ENCODE results near the gene OVCH2. TPM values are rescaled to one million over a fixed set of nuclear protein-coding genes. Genes with fewer than 3 reads are reported as not detected.
A peak's percentile ranks its signal among the peaks of the same experiment; 100 is the strongest.
"Not testable (repeated sequence)": the region's sequence is repeated elsewhere in the genome, so short reads cannot be mapped to it uniquely, and the experiment has no call there.

OVCH2 gene
- total RNA-seq, 8 experiments from 2014 or later = 0.56 to 0.58 TPM; not detected in 6

GRCh38 chr11:7668464-7668863 is 37.8 kb downstream of the OVCH2 start:
- in situ Hi-C loops (cut with MboI; ENCODE audit: low pct_unique_long_range_greater_than_20kb in 2 of 9, low sequenced_read_pairs in 9 of 9, unreplicated experiment in 9 of 9) = loop anchor here in 2 of 9 experiments (25.0 kb wide), 1 partner anchor 106 kb away; no protein-coding TSS in a partner anchor
- Histone ChIP-seq H3K4me3 (no peak overlapping the region), H3K4me1 (replicated peaks in 1 of 2) (peaks cover 7 to 28% of the 10 kb centered on the region in 2 donors), H3K27ac (peak overlapping the region; percentile 22 to 70)
- WGBS, 10 experiments = 15 to 100% (median 93%) methylated on average over 1 to 5 of the region's 7 CpGs; no CpG with 5 or more reads in 5 of the 10 experiments
- ATAC-seq (replicated peaks in 6 of 8) = peak in 1 of 8 experiments; percentile 51

DNA sequence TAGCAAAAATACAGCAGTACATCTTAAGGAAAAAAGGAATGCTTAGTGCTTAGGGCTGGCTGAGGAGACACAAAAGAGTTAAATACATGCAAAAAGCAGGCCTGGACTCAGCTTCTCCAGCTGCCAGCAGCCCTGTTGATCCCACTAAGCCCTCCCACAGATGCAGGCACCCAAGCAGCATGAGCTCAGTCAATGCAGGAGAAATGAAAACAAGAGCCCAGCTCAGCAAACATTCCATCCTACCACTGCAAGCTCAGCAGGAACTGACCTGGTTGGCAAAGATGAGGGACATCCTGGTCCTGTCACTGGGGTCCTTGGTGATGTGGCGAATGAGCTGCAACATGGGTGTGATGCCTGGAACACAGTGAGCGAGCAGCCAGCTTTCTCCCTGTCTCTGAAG is 38.8 kb downstream of the OVCH2 start:
- Histone ChIP-seq H3K4me1 (replicated peaks in 1 of 2) (peaks cover 7 to 19% of the 10 kb centered on the region in 2 donors), H3K4me3 (no peak overlapping the region), H3K27ac (no peak overlapping the region)
- in situ Hi-C loops (cut with MboI; ENCODE audit: low pct_unique_long_range_greater_than_20kb in 2 of 9, low sequenced_read_pairs in 9 of 9, unreplicated experiment in 9 of 9) = loop anchor here in 2 of 9 experiments (25.0 kb wide), 1 partner anchor 105 kb away; no protein-coding TSS in a partner anchor
- 80 to 100% (median 100%) methylated on average over 1 to 2 of the region's 2 CpGs; no CpG with 5 or more reads in 5 of the 10 experiments for WGBS, 10 experiments
- peak in 1 of 8 experiments; percentile 59 for ATAC-seq (replicated peaks in 6 of 8)

DNA sequence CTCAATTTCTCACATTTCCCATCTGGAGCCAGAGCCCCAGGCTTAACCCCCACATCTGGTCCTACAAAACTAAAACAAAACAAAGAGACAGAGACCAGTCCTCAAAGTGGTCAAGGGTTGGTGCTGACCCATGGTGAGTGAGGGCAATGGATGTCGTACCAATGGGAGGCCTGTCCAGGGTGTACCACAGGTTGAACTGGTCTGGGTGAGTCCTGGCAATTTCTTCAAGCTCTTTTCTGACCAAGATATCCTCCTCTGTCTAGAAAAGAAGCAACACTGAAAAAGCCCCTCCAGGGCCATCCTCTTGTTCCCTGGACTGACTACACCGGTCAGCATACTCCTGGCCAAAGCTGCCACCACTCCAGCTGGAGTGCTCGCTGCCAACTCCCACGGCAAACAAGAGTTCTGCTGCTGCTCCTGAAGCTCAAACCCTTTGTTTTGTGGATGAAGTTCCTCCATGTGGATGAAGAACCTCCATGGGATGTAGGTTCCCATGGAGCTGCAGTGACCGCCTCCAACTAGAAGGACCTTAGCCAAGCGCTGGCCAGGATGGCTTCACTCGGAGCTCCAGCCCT is 39.9 kb downstream of the OVCH2 start:
- WGBS, 10 experiments = 40 to 100% (median 91%) methylated on average over 1 to 4 of the region's 7 CpGs; no CpG with 5 or more reads in 5 of the 10 experiments
- Histone ChIP-seq H3K27ac (no peak overlapping the region), H3K4me3 (no peak overlapping the region), H3K4me1 (replicated peaks in 1 of 2) (peaks cover 7 to 19% of the 10 kb centered on the region in 2 donors)
- ATAC-seq (replicated peaks in 6 of 8) = no peak
- in situ Hi-C loops (cut with MboI; ENCODE audit: low pct_unique_long_range_greater_than_20kb in 2 of 9, low sequenced_read_pairs in 9 of 9, unreplicated experiment in 9 of 9) = loop anchor here in 2 of 9 experiments (25.0 kb wide), 1 partner anchor 104 kb away; no protein-coding TSS in a partner anchor

DNA sequence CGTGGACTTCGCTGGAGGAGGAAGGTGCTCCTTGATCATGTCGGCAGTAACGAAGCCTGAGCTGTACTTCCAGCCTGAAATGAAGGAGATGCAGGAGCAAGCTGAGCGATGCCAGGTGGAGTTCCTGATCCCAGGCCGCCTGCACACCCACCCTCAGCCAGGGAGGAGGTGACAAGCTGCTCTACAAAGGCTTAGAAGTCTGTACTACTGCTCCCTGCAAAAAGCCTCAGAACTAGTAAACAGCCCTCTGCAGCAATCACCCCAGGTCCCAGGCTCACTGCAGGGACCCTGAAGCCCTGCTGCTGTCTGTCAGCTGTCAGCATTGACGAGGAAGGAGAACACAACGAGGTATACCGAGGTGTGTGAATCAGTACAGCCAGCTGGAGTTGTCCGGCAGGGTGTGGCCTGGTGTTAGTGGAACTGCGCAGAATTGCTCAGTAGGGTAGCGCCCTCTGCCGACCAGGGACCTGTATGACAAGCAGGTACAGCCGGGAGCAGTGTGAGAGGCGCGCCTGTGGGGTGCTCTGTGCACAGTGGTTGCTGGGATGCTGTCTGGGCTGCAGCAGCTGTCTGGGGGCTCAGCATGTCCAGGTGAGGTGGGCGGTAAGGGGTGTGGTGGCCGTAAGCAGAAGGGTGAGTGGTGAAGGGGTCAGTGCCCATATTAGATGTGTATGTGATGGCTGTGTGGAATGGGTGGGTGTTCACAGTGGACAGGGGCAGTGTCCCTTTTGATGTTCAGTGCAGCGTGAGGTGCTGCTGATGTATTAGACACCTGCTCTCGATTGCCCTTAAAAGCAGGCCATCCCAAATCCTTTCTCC is 40.6 kb downstream of the OVCH2 start:
- ATAC-seq (replicated peaks in 6 of 8) = peak; percentile 75 to 99 (median 86)
- Histone ChIP-seq H3K4me3 (no peak overlapping the region), H3K4me1 (replicated peaks in 1 of 2) (peaks cover 7 to 19% of the 10 kb centered on the region in 2 donors), H3K27ac (no peak overlapping the region)
- 19 to 100% (median 92%) methylated on average over 1 to 9 of the region's 20 CpGs; no CpG with 5 or more reads in 3 of the 10 experiments for WGBS, 10 experiments
- in situ Hi-C loops (cut with MboI; ENCODE audit: low pct_unique_long_range_greater_than_20kb in 2 of 9, low sequenced_read_pairs in 9 of 9, unreplicated experiment in 9 of 9) = loop anchor here in 2 of 9 experiments (25.0 kb wide), 1 partner anchor 103 kb away; no protein-coding TSS in a partner anchor

GRCh38 chr11:7664867-7665266 is 41.4 kb downstream of the OVCH2 start:
- in situ Hi-C loops (cut with MboI; ENCODE audit: low pct_unique_long_range_greater_than_20kb in 2 of 9, low sequenced_read_pairs in 9 of 9, unreplicated experiment in 9 of 9) = loop anchor here in 2 of 9 experiments (25.0 kb wide), 1 partner anchor 103 kb away; no protein-coding TSS in a partner anchor
- Histone ChIP-seq H3K4me1 (replicated peaks in 1 of 2) (peaks cover 7 to 19% of the 10 kb centered on the region in 2 donors), H3K4me3 (no peak overlapping the region), H3K27ac (no peak overlapping the region)
- whole genome bisulfite sequencing, 10 experiments = 80 to 100% (median 97%) methylated on average over 1 to 5 of the region's 6 CpGs; no CpG with 5 or more reads in 2 of the 10 experiments
- no peak for ATAC-seq (replicated peaks in 6 of 8)

GRCh38 chr11:7663531-7663930 is 42.7 kb downstream of the OVCH2 start:
- ATAC-seq (replicated peaks in 6 of 8); H3K4me3 ChIP-seq; H3K4me1 ChIP-seq (replicated peaks in 1 of 2); H3K27ac ChIP-seq: not testable (repeated sequence)
- in situ Hi-C loops (cut with MboI; ENCODE audit: low pct_unique_long_range_greater_than_20kb in 2 of 9, low sequenced_read_pairs in 9 of 9, unreplicated experiment in 9 of 9) = loop anchor here in 2 of 9 experiments (25.0 kb wide), 1 partner anchor 101 kb away; no protein-coding TSS in a partner anchor
- WGBS, 10 experiments = no CpG with 5 or more reads among the region's 16 CpGs

GRCh38 chr11:7657306-7658025 is 48.8 kb downstream of the OVCH2 start:
- peaks cover 0 to 3% of the 10 kb centered on the region in 2 donors for H3K4me1 ChIP-seq (replicated peaks in 1 of 2)
- ATAC-seq (replicated peaks in 6 of 8) = peak; percentile 59 to 99 (median 86)
- 3 to 100% (median 51%) methylated on average over 1 to 9 of the region's 15 CpGs; no CpG with 5 or more reads in 2 of the 10 experiments for WGBS, 10 experiments
- in situ Hi-C loops (cut with MboI; ENCODE audit: low pct_unique_long_range_greater_than_20kb in 2 of 9, low sequenced_read_pairs in 9 of 9, unreplicated experiment in 9 of 9) = loop anchor here in 2 of 9 experiments (25.0 kb wide), 1 partner anchor 95 kb away; no protein-coding TSS in a partner anchor
- H3K4me3 ChIP-seq = no peak overlapping the region
- H3K27ac ChIP-seq = no peak overlapping the region

GRCh38 chr11:7656704-7657103 is 49.6 kb downstream of the OVCH2 start:
- H3K4me1 ChIP-seq (replicated peaks in 1 of 2) = peaks cover 0 to 3% of the 10 kb centered on the region in 2 donors
- H3K4me3 ChIP-seq = no peak overlapping the region
- H3K27ac ChIP-seq = no peak overlapping the region
- in situ Hi-C loops (cut with MboI; ENCODE audit: low pct_unique_long_range_greater_than_20kb in 2 of 9, low sequenced_read_pairs in 9 of 9, unreplicated experiment in 9 of 9) = loop anchor here in 2 of 9 experiments (25.0 kb wide), 1 partner anchor 94 kb away; no protein-coding TSS in a partner anchor
- 78 to 100% (median 94%) methylated on average over 1 to 10 of the region's 11 CpGs; no CpG with 5 or more reads in 3 of the 10 experiments for WGBS, 10 experiments
- peak in 1 of 8 experiments; percentile 17 for ATAC-seq (replicated peaks in 6 of 8)

DNA sequence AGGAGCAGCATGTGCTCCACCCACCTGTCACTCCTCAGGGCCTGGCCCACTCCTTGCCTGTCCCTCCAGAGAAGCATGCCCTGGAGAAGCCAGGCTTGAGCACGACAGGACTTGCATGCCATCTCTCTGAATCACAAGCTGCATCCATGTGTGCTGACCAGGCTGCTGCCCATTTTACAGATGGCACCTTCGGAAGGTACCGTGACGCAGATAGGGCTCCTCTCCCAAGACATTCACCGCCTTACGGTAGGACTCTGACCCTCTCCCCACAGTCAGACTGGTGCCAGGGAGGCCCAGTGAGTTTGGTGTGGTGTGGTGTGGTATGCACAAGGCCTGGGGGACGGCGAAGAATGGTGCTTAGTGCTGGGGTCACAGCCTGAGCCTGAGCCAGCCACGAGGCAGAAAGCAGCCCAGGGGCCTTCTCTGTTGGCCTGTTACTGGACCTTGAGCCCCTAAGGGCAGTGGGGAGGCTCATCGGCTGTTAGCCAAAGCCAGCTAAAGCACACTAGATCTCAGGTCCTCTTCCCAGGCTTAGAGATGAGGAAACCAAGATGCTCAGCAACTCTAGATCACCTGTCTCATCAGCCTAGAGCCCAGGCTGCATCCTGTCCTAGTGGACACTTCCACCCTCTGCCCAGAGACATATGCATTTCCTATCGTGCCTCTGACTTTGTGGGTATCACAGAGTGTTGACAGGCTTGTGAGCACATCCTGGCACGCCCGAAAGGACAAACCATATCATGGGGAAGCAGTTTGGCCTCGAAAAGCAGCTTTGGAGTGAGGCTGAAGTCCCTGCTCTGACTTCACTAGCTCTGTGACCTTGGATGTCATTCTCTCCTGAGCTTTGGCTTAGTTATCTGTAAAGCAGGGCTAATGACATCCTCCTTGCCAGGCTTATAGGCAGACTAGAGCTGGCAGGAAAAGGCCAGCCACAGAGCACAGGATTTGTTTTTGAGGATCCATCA is 50.7 kb downstream of the OVCH2 start:
- no peak for ATAC-seq (replicated peaks in 6 of 8)
- H3K27ac ChIP-seq = no peak overlapping the region
- H3K4me3 ChIP-seq = no peak overlapping the region
- peaks cover 0 to 3% of the 10 kb centered on the region in 2 donors for H3K4me1 ChIP-seq (replicated peaks in 1 of 2)
- in situ Hi-C loops (cut with MboI; ENCODE audit: low pct_unique_long_range_greater_than_20kb in 2 of 9, low sequenced_read_pairs in 9 of 9, unreplicated experiment in 9 of 9) = loop anchor here in 2 of 9 experiments (25.0 kb wide), 1 partner anchor 93 kb away; no protein-coding TSS in a partner anchor
- WGBS, 10 experiments = 20 to 100% (median 77%) methylated on average over 1 to 7 of the region's 14 CpGs; no CpG with 5 or more reads in 4 of the 10 experiments

DNA sequence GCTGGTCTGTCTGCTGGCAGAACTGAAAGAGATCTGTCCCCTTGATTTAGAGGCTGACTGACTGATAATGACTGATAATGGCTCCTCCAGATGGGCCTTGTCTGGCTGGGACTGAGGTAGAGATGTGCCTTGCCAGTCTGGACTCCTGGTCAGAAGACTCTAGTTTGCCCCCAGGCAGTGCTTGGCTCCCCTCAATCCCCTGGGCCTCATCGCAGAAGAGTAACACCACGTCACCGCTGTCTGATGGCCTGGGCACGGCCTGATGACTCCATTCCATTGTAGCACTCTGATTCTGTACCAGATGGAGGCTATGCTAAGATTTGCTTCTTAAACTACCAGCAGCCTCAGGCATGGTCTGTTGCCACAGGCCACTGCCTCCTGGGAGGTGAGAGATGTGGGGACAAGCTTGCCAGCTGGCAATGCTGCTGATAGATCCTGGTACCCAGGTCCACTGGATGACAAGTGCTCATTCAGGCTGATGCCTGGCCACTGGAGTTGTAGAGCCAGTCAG is 52.0 kb downstream of the OVCH2 start:
- WGBS, 10 experiments = 20 to 100% (median 68%) methylated on average over 1 to 4 of the region's 4 CpGs; no CpG with 5 or more reads in 6 of the 10 experiments
- no peak overlapping the region for H3K27ac ChIP-seq

GRCh38 chr11:7651700-7652099 is 54.6 kb downstream of the OVCH2 start:
- in situ Hi-C loops (cut with MboI; ENCODE audit: low pct_unique_long_range_greater_than_20kb in 2 of 9, low sequenced_read_pairs in 9 of 9, unreplicated experiment in 9 of 9) = loop anchor here in 2 of 9 experiments (25.0 kb wide), 1 partner anchor 89 kb away; no protein-coding TSS in a partner anchor
- WGBS, 10 experiments = 87 to 100% (median 100%) methylated on average over 2 to 7 of the region's 9 CpGs; no CpG with 5 or more reads in 5 of the 10 experiments
- H3K4me3 ChIP-seq = no peak overlapping the region
- H3K27ac ChIP-seq = no peak overlapping the region
- no peak for ATAC-seq (replicated peaks in 6 of 8)
- peaks cover 0 to 10% of the 10 kb centered on the region in 2 donors for H3K4me1 ChIP-seq (replicated peaks in 1 of 2)

More for the DNA sequence above, 52.0 kb downstream of the OVCH2 start:
- Histone ChIP-seq H3K4me3 (no peak overlapping the region), H3K4me1 (replicated peaks in 1 of 2) (peaks cover 0 to 3% of the 10 kb centered on the region in 2 donors)
- in situ Hi-C loops (cut with MboI; ENCODE audit: low pct_unique_long_range_greater_than_20kb in 2 of 9, low sequenced_read_pairs in 9 of 9, unreplicated experiment in 9 of 9) = loop anchor here in 2 of 9 experiments (25.0 kb wide), 1 partner anchor 92 kb away; no protein-coding TSS in a partner anchor
- ATAC-seq (replicated peaks in 6 of 8) = peak in 2 of 8 experiments; percentile 25 to 62
